SJSA1 (cell line): ENCODE data around the gene FOXN1. TPM values are rescaled to one million over a fixed set of nuclear protein-coding genes. Genes with fewer than 3 reads are reported as not detected.

Experiments used
- DNase-seq, 2 experiments: peaks; one replicate each; pipeline ENCODE4 v3.0.0-alpha.2; 2015 to 2020; ENCODE audit warnings: low spot score in 2 of 2, low read depth in 1 of 2
- H3K27ac ChIP-seq: fragments of 250-450 bp; sonication (Bioruptor Pico); 2 replicates; pipeline ENCODE4 v1.5.1; 2020; ENCODE audit warnings: mild to moderate bottlenecking, moderate library complexity
- H3K27me3 ChIP-seq: fragments of 250-450 bp; sonication (Bioruptor Pico); replicated peaks from 2 replicates; pipeline ENCODE4 v1.5.1; 2020; ENCODE audit warnings: mild to moderate bottlenecking, moderate library complexity
- H3K36me3 ChIP-seq: fragments of 250-450 bp; sonication (Bioruptor Pico); 2 replicates; pipeline ENCODE4 v1.5.1; 2020; ENCODE audit warnings: mild to moderate bottlenecking
- H3K4me1 ChIP-seq: fragments of 250-450 bp; sonication (Bioruptor Pico); replicated peaks from 2 replicates; pipeline ENCODE4 v1.6.1; 2021; ENCODE audit warnings: mild to moderate bottlenecking
- H3K4me3 ChIP-seq: fragments of 250-450 bp; sonication (Bioruptor Pico); 2 replicates; pipeline ENCODE4 v1.5.1; 2020; ENCODE audit warnings: mild to moderate bottlenecking
- H3K9me3 ChIP-seq: fragments of 250-450 bp; sonication (Bioruptor Pico); replicated peaks from 2 replicates; pipeline ENCODE4 v1.5.1; 2020; ENCODE audit warnings: mild to moderate bottlenecking
- total RNA-seq: library from RNA; depleted of rRNA; stranded (reverse); fragments of >200 nt; shearing (Covaris generic); gene quantifications from 2 replicates; pipeline ENCODE4 v1.2.3, GENCODE V29; 2014

FOXN1 gene
- total RNA-seq, 1 experiment from 2014 or later, result not detected

DNA sequence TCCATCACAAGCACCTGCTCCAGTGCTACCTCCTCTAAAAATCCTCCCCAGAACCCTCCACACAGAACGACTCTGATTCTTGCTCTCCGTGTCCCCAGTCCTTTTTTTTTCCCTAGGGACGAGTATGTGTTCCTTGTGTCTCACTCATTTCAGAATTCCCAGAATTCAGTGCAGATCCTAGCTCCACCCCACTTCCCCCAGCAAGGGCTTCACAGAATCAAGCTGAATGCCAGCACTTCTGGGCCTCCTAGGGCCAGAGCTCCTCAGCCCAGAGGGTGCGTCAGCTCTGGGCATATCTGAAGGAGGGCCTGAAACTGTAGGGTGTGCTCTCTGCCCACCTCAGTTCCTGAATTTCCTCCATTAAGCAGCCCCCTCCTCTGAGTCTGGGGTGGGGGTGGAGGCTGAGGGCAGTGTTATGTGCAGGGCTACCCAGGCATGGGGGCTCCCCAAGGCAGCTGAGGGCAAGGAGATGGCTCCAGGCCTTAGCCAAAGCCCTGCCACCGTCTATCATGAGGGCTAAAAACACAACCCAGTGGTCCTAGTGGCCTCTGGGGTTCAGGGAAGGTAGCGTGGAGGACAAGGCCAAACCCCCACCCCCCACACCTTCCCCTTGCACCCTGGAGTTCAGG lies 39.8 kb downstream of the FOXN1 start:
- no peaks in the 10 kb centered on the region for H3K27me3 ChIP-seq
- H3K4me3 ChIP-seq, result no peak overlapping the region
- H3K36me3 ChIP-seq, result peaks cover 12% of the 10 kb centered on the region
- H3K4me1 ChIP-seq, result no peaks in the 10 kb centered on the region
- DNase-seq, result no peak
- H3K9me3 ChIP-seq, result no peaks in the 10 kb centered on the region
- no peak overlapping the region for H3K27ac ChIP-seq

DNA sequence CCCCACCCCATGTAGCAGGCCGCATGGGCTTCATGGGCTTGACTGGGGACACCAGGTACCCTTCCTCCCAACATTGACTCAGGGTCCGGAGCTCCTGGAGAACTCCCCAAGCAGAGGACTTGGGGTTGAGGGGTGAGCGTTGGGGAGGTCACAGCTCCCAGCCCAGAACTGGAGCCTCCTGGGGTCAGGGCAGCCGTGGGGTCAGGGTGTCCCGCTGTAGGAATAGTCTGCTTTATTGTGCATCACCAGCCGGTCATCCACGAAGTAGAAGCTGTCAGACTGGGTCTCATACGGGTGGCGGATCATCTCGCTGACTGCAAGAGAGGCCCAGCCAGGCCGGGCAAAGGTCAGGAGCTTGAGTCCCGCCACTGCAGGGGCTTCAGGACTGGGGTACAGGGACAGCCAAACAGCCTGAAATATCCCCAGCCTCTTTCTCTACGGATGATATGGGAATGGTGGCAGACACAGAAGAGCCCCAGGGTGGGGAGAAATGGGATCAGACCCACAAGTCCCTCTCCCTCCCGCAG lies 41.0 kb downstream of the FOXN1 start:
- H3K4me3 ChIP-seq, result no peak overlapping the region
- H3K27me3 ChIP-seq, result no peaks in the 10 kb centered on the region
- no peak for DNase-seq
- peaks cover 4% of the 10 kb centered on the region for H3K4me1 ChIP-seq
- no peak overlapping the region for H3K27ac ChIP-seq
- peaks cover 12% of the 10 kb centered on the region for H3K36me3 ChIP-seq
- no peaks in the 10 kb centered on the region for H3K9me3 ChIP-seq

DNA sequence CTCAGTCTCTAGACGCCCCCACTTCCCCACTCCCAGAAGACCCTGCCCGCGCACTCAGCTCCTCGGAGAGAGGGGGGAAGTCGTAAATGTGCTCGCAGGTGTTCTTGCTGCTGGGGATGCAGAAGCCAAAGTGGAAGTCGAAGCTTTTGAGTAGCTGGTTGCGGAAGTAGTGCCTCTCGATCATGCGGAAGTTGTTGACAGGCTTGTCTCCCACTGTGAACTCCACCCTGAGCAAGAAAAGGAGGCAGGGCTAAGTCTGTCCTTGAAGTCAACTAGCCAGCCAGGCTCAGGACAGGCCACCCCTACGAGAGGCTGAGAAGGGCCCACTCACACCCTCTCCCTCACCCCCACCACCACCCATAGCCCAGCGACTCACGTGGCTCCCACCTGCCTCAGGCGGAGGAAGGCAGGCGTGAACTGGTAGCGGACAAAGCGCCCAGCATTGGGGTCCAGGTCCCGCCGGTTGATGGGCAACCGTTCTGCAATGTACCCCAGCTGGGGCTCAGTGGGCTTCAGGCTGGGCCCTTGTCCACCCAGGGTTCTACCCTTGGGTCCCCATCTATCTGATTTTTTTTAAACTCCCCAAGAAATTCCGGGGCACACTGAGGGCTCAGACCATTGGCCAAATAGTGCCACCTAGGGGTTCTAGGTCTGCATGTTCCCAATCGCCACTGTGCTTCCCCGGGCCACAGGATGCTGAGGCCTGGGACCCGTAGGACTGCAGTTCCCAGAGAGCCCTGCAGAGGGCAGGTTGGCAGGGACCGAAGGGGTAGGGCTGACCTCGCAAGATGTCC lies 41.7 kb downstream of the FOXN1 start:
- H3K27ac ChIP-seq, result no peak overlapping the region
- peaks cover 7% of the 10 kb centered on the region for H3K4me1 ChIP-seq
- DNase-seq, result peak; percentile 56 to 85

DNA sequence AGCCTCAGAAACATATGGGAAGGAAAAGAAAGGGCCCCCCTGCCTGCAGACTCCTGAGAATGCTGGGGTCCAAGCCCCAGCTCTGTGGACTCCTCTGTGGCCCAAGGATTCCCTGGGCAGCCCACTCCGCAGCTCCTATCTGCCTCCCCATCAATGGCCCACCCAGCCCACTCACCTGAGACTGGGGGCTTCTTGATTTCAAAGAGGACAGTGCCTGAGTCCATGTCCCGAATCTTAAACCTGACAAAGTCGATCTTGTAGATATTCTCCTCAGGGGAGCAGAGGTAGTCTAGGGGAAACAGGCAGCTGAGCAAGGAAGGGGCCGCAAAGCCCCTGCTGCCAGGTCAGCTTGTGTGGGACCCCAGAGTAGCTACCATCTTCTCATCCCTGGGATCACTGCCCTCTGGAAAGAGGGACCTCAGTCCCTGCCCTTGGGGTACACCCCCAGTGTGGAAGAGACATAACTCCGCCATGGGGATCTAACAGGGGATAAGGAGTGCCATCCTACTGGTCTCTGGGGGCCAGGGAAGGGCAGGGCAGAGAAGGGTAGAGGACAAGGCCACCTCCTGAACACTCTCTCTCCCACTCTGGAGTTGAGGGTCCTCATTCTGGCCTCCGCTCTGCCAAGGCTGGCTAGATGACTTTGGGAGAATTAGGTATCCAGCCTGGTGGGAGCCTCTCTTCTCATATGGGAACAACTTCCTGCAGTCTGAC lies 42.4 kb downstream of the FOXN1 start:
- H3K9me3 ChIP-seq, result no peaks in the 10 kb centered on the region
- DNase-seq, result no peak
- H3K27ac ChIP-seq, result no peak overlapping the region
- peaks cover 19% of the 10 kb centered on the region for H3K36me3 ChIP-seq
- no peak overlapping the region for H3K4me3 ChIP-seq
- peaks cover 8% of the 10 kb centered on the region for H3K4me1 ChIP-seq
- no peaks in the 10 kb centered on the region for H3K27me3 ChIP-seq

More for the DNA sequence above, 41.7 kb downstream of the FOXN1 start:
- Histone ChIP-seq H3K36me3 (peaks cover 14% of the 10 kb centered on the region), H3K4me3 (no peak overlapping the region), H3K9me3 (no peaks in the 10 kb centered on the region), H3K27me3 (no peaks in the 10 kb centered on the region)

DNA sequence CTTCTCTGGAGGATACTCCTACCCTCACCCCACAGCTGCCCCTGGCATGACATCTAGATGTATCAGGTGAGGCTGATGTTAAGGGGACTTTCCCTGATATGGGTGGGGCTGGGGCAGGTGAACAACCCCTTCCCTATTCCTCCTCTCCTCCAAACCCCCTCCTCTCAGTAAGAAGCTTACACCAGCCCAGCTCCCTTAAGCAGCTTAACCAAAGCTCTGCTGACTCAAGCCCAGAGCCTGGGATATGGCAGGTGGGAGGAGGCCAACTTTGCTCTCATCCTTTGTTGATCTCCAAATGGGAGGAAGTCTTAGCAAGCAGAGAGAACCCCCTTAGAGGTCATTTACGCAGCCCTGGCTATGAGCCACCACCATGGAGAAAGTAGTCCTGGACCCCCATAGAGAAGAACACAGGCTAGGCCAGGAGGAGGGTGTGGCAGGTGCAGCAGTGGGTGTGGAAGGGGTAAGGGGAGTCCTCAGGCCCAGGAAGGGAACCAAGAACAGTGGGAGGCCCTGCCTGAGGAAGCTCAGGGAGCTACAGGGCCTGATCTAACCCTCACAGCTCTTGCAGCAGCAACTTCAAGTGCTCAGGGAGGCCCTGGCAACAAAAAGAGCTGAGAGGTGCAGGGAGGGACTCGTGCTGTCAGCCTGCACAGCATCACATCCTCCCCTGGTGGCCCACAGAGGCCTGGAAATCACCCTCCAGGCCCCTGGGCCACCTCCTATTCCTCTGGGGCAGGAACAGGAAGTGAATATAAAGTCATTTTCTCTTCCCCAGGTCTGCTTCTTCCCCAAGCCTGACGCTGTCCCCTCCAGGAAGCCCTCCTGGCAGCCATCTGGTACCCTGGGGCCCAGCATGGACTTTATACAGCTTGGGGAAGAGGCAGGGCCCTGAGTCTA lies 43.3 kb downstream of the FOXN1 start:
- Histone ChIP-seq H3K4me1 (peaks cover 8% of the 10 kb centered on the region), H3K36me3 (peaks cover 28% of the 10 kb centered on the region), H3K27ac (no peak overlapping the region), H3K4me3 (no peak overlapping the region), H3K27me3 (no peaks in the 10 kb centered on the region), H3K9me3 (no peaks in the 10 kb centered on the region)
- no peak for DNase-seq

DNA sequence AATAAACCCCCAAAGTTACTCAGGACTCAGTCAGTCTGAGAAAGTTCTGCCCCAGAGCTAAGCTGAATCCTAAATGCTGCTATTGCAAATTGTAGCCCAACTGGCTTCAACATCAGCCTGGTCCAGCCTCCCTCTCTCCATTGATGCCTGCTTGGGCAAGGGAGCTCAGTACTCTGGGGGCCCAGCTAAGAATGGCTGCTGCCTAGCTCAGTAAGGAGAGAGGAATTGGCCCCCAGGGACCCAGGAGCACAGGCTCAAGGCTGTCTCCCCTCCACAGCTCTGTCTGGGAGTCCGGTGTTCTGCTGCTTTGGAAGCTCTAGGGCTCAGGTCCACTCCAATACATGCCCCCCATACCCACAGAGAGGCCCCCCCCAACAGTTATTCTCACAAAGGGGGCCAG lies 44.7 kb downstream of the FOXN1 start:
- peaks cover 8% of the 10 kb centered on the region for H3K4me1 ChIP-seq
- no peak for DNase-seq
- H3K27ac ChIP-seq, result no peak overlapping the region
- H3K4me3 ChIP-seq, result no peak overlapping the region
- no peaks in the 10 kb centered on the region for H3K9me3 ChIP-seq
- H3K27me3 ChIP-seq, result no peaks in the 10 kb centered on the region
- H3K36me3 ChIP-seq, result peaks cover 41% of the 10 kb centered on the region

DNA sequence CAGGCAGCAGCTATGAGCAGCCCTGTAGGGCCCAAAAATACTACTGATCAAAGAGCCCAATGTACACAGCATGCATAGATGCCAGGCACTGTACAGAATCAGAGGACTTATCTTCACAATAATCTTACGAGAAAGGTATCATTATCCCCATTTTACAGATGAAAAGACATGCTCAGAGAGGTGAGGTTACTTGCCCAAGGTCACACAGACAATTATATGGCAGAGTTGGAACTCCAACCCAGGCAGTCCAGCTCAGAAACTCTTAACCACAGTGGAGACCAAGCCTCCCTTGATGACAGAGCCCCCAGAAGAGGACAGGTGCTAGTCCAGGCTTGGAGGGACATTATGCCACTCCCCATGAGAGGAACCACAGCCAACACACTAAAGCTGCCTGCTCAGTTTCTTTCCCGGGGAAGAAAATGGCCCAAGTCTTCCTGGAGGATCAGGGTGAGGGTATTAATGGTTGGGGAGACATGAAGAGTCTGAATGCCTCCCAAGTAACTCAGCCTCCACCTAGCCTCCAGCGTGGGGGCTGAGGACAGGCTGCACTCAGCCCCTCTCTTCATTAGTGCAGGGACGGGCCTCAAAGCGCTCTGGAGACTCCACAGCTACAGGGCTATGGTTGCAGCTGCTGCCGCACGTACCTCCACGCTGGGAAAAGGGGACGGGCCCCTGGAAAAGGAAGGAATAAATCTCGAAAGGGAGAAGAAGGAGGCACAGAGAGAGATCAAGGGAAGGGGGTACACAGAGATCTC lies 45.5 kb downstream of the FOXN1 start:
- peaks cover 8% of the 10 kb centered on the region for H3K4me1 ChIP-seq
- H3K27me3 ChIP-seq, result no peaks in the 10 kb centered on the region
- peaks cover 45% of the 10 kb centered on the region for H3K36me3 ChIP-seq
- peak overlapping the region; percentile 95 for H3K4me3 ChIP-seq
- H3K27ac ChIP-seq, result no peak overlapping the region
- no peaks in the 10 kb centered on the region for H3K9me3 ChIP-seq
- DNase-seq, result peak in 1 of 2 experiments; percentile 21

DNA sequence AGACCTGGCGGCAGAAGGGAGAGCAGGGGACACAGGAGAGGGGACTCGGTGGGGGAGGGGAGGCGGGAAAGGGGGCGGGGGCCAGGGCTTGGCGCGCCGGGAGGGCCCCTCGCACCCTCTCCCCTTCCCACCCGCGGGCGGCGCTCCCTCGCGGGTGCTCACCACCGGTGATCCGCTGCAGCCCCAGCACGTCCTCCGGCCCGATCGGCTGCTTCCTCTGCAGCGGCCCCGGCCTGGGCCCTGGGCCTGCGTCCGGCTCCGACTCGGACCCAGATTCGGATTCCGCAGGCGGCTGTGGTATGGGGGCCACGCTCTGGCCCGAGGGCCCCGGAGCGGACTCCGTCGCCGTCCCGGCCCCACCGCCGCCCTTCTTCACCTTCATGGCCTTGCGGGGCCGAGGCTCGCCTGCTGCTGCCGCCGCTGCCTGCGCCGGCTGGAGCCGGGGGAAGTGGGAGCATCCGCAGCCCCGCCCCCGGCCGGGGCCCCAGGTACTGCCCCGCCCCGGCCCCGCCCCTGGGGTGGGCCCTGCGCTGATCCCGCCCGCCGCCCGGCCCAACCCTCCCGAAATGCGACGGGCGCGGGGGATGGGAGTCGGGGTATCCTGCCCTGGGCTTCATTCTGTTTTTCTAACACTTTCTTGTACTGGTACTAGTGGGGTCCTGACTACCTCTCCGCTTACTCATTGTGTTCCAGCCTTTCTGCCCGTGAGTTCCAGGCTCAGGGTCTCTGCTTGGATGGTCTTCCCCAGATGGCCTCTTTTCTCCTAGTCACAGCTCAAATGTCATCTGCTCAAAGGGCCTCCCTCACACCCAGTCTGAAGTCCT lies 46.2 kb downstream of the FOXN1 start, which contains the start of gene UNC119:
Gene UNC119, minus strand, starts transcription at position 449 of the 824 bp plus-strand sequence. Its CDS starts 67 bp downstream, at position 382.
- H3K4me3 ChIP-seq, result peak within 1 kb of the TSS; percentile 95
- H3K4me1 ChIP-seq, result peaks cover 8% of the 10 kb centered on the region
- H3K27me3 ChIP-seq, result no peaks in the 10 kb centered on the region
- H3K27ac ChIP-seq, result no peak within 1 kb of the TSS
- DNase-seq, result peak; percentile 68 to 69
- H3K36me3 ChIP-seq, result peaks cover 45% of the 10 kb centered on the region
- H3K9me3 ChIP-seq, result no peaks in the 10 kb centered on the region

DNA sequence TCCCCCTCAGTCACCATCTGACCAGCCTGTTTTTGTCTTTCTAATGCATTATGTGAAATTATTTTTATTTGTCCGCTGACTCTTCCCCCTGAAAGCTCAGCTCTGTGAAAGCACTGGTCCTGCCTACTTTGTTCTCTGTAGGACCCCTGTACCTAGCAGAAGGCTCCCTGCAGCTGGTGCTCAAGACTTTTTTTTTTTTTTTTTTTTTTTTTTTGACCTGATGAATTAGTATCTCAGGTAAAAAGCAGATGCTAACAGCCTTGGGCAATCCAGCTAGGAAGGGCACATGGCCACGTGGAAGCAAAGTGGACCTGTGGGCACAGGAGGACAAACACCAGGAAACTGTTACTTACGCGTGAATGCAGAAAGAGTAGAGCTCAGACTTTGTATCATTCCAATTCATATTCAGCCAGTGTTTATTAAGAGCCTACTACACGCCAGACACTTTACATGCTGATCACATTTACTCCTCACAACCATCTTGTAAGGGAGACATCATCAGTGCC lies 46.9 kb downstream of the FOXN1 start:
- Histone ChIP-seq H3K9me3 (no peaks in the 10 kb centered on the region), H3K4me3 (peak overlapping the region; percentile 95)

DNA sequence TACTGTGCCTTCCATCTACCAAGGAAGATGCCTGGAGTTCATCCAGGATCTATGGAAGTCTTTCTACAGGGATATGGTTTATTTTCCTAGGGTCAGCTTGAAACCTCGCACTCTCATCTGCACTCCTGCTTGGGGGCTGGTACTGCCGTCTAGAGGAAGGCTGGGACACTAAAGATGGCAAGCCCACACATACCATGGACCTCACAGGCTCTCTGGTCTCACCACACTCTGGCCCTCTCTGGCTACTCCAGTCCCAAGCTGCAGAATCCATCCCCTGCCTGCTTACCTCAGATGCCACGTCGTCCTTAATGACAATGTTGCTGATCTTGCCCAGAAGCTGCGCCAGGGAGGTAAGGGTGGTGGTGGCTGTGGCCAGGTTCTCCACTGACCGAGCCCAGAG lies 48.4 kb downstream of the FOXN1 start:
- Histone ChIP-seq H3K27ac (no peak overlapping the region), H3K9me3 (no peaks in the 10 kb centered on the region), H3K4me3 (no peak overlapping the region), H3K27me3 (no peaks in the 10 kb centered on the region), H3K36me3 (peaks cover 61% of the 10 kb centered on the region), H3K4me1 (peaks cover 8% of the 10 kb centered on the region)
- DNase-seq, result no peak

More for the DNA sequence above, 46.9 kb downstream of the FOXN1 start:
- DNase-seq, result no peak
- no peak overlapping the region for H3K27ac ChIP-seq
- H3K36me3 ChIP-seq, result peaks cover 50% of the 10 kb centered on the region
- no peaks in the 10 kb centered on the region for H3K27me3 ChIP-seq
- peaks cover 8% of the 10 kb centered on the region for H3K4me1 ChIP-seq

DNA sequence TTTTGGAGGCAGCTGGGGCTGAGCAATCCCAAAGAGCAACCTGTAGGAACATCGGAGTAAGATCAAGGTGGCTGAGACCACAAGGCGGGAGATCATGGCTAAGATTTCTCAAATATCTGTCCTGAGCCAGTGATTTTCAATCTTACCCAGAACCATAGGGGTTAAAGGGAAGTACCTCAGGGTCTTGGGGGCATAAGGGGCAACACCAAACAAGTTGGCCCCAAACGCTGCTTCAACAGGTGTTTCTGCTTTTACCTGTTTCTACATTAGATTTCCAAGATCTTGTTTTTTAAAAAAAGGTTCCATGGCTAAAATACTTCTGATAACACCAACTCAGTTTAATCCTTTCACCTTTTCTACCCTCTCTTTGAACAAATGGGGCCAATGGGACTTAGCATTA lies 48.9 kb downstream of the FOXN1 start:
- no peak overlapping the region for H3K4me3 ChIP-seq
- H3K27ac ChIP-seq, result no peak overlapping the region
- peaks cover 8% of the 10 kb centered on the region for H3K4me1 ChIP-seq
- peaks cover 66% of the 10 kb centered on the region for H3K36me3 ChIP-seq
- no peaks in the 10 kb centered on the region for H3K27me3 ChIP-seq
- no peak for DNase-seq
- H3K9me3 ChIP-seq, result no peaks in the 10 kb centered on the region

DNA sequence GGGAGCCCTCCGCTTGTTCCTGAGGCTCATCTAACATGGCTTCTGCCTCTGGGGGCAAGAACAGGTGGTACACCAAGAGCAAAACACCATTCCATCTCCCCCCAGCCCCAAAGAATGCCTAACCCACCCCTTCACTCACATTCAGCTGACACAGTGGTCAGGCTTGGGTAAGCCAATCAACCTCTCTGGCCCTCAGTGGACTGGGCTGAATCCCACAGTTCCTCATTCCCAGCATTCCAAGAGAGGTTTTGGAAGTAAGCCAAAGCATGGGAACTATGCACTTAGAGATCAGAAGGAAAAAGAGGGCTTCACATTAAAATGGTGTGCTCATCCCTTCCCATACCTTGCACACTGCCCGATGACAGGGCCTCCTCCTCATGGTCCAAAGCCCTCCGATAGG lies 57.3 kb downstream of the FOXN1 start:
- Histone ChIP-seq H3K4me1 (peaks cover 8% of the 10 kb centered on the region), H3K36me3 (peaks cover 52% of the 10 kb centered on the region), H3K27ac (no peak overlapping the region), H3K4me3 (no peak overlapping the region), H3K9me3 (no peaks in the 10 kb centered on the region), H3K27me3 (no peaks in the 10 kb centered on the region)
- peak in 1 of 2 experiments; percentile 62 for DNase-seq
